Measurements from ENCODE around the gene CLSTN2.

CLSTN2 gene

DNA sequence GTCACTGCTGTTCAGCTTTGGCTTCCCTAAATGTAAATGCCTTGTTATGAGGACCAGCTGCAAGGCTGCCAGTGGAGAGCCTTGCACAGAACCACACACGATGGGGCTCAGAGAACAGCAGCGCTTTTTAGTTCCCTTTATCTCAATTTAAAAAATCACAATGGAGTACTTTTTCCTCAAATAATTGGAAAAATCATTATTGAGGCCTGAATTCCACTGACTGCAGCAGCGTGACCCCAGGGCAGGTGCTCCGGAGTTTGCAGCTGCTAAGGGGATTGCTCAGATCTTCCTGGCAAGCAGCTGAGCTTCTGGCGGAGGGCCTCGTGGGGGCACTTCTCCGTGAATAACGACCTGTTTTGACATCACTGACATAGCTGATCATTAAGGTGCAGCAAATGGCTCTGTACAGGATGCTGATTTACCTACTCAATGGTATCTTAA lies 497.3 kb downstream of the CLSTN2 start:
- H3K36me3 ChIP-seq, result no peaks in the 10 kb centered on the region
- no peak overlapping the region for H3K4me3 ChIP-seq (ENCODE audit: low read depth, low read length)
- H3K27ac ChIP-seq, result no peak overlapping the region
- H3K9me3 ChIP-seq (ENCODE audit: severe bottlenecking), result no peaks in the 10 kb centered on the region
- peak; percentile 54 for DNase-seq
- no peaks in the 10 kb centered on the region for H3K27me3 ChIP-seq (ENCODE audit: insufficient read depth, low read depth, severe bottlenecking)
- TF ChIP-seq, protein P1, sequence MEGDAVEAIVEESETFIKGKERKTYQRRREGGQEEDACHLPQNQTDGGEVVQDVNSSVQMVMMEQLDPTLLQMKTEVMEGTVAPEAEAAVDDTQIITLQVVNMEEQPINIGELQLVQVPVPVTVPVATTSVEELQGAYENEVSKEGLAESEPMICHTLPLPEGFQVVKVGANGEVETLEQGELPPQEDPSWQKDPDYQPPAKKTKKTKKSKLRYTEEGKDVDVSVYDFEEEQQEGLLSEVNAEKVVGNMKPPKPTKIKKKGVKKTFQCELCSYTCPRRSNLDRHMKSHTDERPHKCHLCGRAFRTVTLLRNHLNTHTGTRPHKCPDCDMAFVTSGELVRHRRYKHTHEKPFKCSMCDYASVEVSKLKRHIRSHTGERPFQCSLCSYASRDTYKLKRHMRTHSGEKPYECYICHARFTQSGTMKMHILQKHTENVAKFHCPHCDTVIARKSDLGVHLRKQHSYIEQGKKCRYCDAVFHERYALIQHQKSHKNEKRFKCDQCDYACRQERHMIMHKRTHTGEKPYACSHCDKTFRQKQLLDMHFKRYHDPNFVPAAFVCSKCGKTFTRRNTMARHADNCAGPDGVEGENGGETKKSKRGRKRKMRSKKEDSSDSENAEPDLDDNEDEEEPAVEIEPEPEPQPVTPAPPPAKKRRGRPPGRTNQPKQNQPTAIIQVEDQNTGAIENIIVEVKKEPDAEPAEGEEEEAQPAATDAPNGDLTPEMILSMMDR (IDR thresholded peaks at IDR 0.05; ENCODE audit: low read depth, low read length), result 0 out of 2 replicates have a peak, but pooled peaks have one; percentile 4

DNA sequence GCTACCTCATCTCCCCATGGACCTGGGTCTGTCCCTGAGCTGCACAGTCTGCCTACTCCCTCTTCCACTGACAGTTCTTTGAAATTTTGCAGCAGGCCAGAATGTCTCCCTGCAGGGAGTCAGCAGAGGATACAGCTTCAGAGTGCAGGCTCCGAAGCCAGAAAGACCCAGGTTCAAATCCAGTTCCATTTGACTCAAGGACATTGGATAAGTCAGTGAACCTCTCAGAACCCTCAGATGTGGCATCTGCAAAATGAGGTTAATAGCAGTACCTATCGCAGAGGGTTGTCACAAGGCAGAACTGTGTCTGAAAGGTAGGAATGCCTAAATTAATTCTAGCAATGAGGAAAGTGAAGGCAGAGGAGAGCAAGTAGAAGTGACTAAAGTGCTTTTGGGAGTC lies 498.4 kb downstream of the CLSTN2 start:
- Histone ChIP-seq H3K4me3 (ENCODE audit: low read depth, low read length) (no peak overlapping the region), H3K27ac (no peak overlapping the region), H3K36me3 (no peaks in the 10 kb centered on the region), H3K9me3 (ENCODE audit: severe bottlenecking) (no peaks in the 10 kb centered on the region), H3K27me3 (ENCODE audit: insufficient read depth, low read depth, severe bottlenecking) (no peaks in the 10 kb centered on the region)
- DNase-seq, result no peak
- TF ChIP-seq, protein P1 (IDR thresholded peaks at IDR 0.05; ENCODE audit: low read depth, low read length), result no peak

DNA sequence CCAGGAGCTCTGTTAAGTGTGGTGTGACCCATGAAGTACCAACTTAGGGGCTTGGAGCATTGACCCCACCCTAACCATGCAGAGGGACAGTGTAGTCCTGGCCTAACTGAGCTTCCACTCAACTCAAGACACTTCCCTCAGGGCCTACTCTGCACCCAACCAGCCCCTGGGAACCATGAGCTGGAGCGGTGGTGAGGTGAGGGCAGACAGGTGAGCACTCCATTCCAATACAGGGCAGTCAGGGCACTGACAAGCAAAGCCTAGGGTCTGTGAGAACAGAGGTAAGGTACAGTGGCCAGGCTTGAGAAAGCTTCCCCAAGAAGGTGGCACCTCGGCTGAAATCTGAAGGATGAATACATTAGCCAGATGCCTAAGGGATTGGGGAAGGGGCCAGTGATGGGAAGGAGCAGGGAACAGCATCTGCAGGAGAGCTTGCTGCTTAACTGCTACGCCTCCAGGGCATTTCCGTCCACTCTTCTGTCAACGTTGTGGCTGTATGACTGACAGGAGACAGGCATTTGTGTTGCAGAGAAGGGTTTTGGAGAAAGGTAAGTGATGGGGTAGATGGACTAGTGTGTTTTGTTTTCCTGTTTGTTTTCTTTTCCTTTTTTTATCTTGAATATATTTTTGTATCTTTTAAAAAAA lies 499.4 kb downstream of the CLSTN2 start:
- TF ChIP-seq, protein P1 (IDR thresholded peaks at IDR 0.05; ENCODE audit: low read depth, low read length), result no peak
- Histone ChIP-seq H3K27me3 (ENCODE audit: insufficient read depth, low read depth, severe bottlenecking) (no peaks in the 10 kb centered on the region), H3K36me3 (no peaks in the 10 kb centered on the region), H3K4me3 (ENCODE audit: low read depth, low read length) (no peak overlapping the region), H3K9me3 (ENCODE audit: severe bottlenecking) (no peaks in the 10 kb centered on the region), H3K27ac (no peak overlapping the region)
- DNase-seq, result no peak

DNA sequence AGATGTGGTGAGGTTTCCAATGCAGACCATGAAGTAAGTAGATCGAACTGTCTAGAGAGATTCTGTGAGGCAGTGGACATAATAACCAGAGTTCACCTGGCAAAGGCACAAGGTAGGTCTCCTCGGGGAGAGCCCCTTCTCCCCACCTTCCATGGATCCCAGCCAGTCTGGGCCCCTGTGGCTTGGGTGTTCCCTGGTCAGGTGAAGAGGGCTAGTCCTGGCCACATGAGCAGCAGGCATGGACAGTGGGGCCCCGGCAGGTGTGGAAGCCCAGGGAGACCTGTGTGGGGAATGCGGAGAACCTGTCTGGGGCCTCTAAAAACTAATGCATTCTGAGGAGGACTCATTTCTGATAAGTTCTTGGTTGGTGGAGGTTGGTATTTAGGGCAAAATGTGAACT lies 501.4 kb downstream of the CLSTN2 start:
- H3K27me3 ChIP-seq (ENCODE audit: insufficient read depth, low read depth, severe bottlenecking), result no peaks in the 10 kb centered on the region
- H3K36me3 ChIP-seq, result no peaks in the 10 kb centered on the region
- H3K9me3 ChIP-seq (ENCODE audit: severe bottlenecking), result no peaks in the 10 kb centered on the region
- no peak for DNase-seq
- no peak overlapping the region for H3K27ac ChIP-seq
- no peak overlapping the region for H3K4me3 ChIP-seq (ENCODE audit: low read depth, low read length)
- TF ChIP-seq, protein P1 (IDR thresholded peaks at IDR 0.05; ENCODE audit: low read depth, low read length), result no peak

DNA sequence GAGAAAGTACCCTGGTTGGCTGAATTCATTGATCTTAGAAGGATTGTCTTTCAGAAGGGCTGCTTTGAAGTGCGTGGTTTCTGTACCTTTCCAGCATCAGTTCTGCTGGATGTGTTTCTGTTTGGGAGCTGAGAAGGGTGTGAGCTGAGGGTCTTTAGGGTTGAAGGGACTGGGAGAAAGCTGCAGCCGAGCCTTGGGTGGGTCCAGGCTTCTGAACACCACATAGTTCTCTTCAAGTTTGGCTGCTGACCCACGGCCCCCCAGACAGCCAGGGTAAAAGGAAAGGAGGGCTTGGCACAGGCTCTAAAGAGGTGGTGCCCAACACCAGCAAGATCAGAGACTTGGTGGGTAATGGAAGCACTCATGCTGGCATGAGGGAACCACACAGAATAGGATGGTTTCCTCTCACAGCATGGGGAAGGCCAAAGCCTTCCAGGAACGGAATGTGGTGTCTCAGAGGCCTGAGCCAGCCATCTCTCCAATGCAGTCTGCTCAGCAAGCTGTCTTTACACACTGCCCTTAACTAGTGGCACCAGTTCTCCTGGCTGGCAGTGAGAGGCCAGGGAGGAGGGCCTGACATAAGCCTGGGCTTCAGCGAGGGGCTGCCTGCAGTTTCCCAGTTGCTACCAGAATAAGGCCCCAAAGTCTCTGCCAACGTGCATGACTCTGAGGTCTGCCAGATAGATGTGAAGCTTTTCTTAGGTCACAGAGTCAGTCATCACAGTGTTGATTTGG lies 503.9 kb downstream of the CLSTN2 start:
- DNase-seq, result no peak
- Histone ChIP-seq H3K27me3 (ENCODE audit: insufficient read depth, low read depth, severe bottlenecking) (no peaks in the 10 kb centered on the region), H3K9me3 (ENCODE audit: severe bottlenecking) (no peaks in the 10 kb centered on the region), H3K36me3 (no peaks in the 10 kb centered on the region), H3K27ac (no peak overlapping the region), H3K4me3 (ENCODE audit: low read depth, low read length) (no peak overlapping the region)
- TF ChIP-seq, protein P1 (IDR thresholded peaks at IDR 0.05; ENCODE audit: low read depth, low read length), result no peak

Data from WERI-Rb-1 (cell line).